HFF-Myc (cell line): Measurements from ENCODE around the gene RFWD3.

ENCODE experiments used
- DNase-seq: peaks from one replicate; pipeline ENCODE4 v3.0.0-alpha.2; 2011; ENCODE audit warnings: low read depth; ENCODE audit errors: extremely low read depth
- H3K4me3 ChIP-seq: replicated peaks from 2 replicates; pipeline ENCODE4 v1.5.1; 2011; ENCODE audit warnings: low read depth, mild to moderate bottlenecking, control low read depth, low read length
- CTCF ChIP-seq: IDR thresholded peaks from 2 replicates; pipeline ENCODE4 v1.5.1; 2012; ENCODE audit warnings: mild to moderate bottlenecking, low read depth, low read length, control low read depth; ENCODE audit errors: missing control alignments

Gene RFWD3

GRCh38 chr16:74637742-74638453 is 28.8 kb downstream of the RFWD3 start:
- DNase-seq: no peak
- H3K4me3 ChIP-seq: no peak overlapping the region
- TF ChIP-seq CTCF: no peak

GRCh38 chr16:74635303-74635702 is 31.4 kb downstream of the RFWD3 start:
- no peak for DNase-seq
- H3K4me3 ChIP-seq: no peak overlapping the region
- TF ChIP-seq CTCF: no peak

DNA sequence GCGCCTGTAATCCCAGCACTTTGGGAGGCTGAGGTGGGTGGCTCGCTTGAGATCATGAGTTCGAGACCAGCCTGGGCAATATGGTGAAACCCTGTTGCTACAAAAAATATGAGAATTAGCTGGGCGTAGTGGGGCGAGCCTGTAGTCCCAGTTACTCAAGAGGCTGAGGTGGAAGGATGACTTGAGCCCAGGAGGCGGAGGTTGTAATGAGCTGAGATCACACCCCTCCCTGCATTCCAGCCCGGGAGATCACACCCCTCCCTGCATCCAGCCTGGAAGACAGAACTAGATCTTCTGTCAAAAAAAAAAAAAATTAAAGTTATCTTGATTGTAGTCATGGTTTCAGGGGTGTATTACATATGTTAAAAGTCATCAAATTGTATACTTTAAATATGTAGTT is 33.0 kb downstream of the RFWD3 start:
- no peak overlapping the region for H3K4me3 ChIP-seq
- DNase-seq: no peak
- no peak for TF ChIP-seq CTCF

DNA sequence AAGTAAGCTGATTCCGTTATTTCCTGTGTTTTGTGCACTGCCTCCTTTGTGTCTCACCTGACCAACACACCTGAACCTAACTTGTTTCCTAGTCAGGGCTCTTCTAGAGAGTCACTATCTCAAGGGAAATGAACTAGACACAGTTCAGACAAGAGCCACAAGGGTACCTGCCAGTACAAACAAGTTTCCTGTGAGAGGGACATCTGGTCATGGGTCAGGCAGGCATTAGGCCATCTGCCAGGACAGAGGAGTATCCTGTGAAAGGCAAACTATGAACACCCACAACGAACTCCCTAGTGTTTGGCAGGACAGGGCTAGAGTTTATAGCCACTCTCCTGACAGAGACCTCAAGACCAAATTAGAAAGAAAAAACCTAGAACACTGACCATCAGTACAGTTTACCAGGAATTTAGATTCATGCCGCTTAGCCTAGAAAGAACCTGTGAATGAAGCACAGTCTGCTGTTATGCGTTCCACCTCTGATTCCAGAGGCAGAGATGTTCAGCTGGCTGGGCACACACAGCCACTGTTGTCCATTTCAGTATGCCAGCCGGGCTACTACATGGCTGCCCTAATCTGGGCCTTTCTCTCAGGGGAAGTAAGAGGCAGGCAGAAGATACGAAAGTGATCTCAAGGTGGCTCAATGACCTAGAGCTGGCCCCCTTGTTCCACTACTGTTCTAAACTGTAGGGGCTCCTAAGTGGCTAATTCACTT is 39.0 kb downstream of the RFWD3 start:
- no peak for TF ChIP-seq CTCF
- H3K4me3 ChIP-seq: no peak overlapping the region
- no peak for DNase-seq

GRCh38 chr16:74626741-74627416 is 39.8 kb downstream of the RFWD3 start:
- no peak overlapping the region for H3K4me3 ChIP-seq
- no peak for DNase-seq
- TF ChIP-seq CTCF: no peak

- H3K4me3 ChIP-seq: no peak overlapping the region
- DNase-seq: no peak
- no peak for TF ChIP-seq CTCF
These were observed 41.0 kb downstream of the RFWD3 start for GRCh38 chr16:74625500-74626350.
